Measurements from ENCODE around the gene GPHN.

GPHN gene

DNA sequence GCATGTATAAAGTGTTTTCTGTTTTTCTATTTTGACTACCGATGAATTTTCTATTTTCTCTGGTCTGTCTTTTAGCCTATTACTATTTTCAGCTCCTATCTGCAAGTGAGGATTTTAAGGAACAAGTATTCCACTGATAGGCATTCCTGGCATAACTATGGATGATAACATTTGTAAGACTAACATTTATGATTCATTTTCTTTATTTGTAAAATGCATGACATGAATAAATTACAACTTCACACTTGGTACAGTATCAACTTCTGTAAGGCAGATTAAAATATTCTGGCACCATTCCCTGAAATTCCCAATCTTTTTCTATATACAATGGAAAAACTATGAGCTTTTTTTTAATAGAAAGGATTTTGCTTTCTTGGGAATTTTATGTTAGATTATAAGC, 560.3 kb downstream of the GPHN start:
- no peak for DNase-seq

DNA sequence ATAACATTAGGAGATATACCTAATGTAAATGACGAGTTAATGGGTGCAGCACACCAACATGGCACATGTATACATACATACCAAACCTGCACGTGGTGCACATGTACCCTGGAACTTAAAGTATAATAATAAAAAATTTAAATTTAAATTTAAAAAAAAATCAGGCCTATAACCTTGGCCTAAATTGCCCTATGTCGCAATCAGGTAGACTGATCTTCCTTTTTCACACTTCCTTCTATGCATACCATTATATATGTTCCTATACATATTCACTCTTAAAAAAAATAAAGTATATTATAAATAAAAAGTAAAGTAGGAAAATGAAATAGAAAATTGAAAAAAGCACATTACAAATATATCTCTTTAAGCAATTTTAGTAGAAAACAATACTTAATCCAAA, 563.6 kb downstream of the GPHN start:
- DNase-seq: no peak

DNA sequence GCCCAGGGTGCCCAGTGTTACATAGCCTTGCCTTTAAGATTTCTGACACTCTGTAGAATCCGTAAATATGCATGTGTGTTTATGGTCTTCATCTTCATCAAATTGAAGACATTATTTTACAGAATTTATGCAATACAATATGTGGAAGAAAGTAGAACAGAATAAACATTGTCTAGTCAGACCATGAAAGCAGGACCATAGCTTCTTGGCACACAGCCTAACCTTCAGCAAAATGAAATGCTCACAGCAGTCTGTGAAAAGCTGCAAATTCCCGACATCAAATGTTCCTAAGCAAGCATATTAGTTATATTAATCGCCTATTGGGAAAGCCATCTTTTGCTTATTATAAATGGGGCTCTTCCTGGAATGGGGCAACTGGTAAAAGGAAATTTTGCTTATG, 570.0 kb downstream of the GPHN start:
- DNase-seq: no peak

DNA sequence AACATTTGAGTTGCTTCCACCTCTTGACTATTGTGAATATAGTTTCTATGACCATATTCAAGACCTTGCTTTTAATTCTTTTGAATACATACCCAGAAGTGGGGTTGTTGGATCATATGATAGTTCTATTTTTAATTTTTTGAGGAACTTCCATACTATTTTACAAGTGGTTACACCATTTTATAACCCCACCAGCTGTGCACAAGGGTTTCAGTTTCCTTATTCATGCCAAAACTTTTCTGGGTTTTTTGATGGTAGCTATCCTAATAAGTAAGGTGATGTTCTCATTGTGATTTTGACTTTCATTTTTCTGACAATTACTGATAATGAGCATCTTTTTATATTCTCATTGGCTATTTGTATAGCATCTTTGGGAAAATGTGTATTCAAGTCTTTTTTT, 571.9 kb downstream of the GPHN start:
- no peak for DNase-seq

DNA sequence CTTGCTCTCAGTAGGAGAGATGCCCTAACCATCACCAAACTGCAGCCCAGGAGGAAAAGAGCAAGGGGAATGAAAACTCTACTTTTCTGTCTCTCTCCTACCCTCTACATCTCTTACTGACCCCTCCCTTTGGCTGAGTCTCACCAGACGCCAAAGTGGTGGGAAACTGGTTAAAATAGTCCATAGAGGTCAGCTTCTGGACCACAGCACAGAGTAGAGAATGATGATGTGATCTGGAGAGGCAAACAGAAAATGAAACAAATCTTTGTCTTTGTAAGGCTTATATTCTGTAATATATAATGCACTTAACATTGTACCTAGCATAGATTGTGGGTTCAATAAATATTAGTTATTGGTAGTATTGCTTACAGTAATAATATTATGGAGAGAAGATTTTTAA, 600.3 kb downstream of the GPHN start:
- DNase-seq: no peak

DNA sequence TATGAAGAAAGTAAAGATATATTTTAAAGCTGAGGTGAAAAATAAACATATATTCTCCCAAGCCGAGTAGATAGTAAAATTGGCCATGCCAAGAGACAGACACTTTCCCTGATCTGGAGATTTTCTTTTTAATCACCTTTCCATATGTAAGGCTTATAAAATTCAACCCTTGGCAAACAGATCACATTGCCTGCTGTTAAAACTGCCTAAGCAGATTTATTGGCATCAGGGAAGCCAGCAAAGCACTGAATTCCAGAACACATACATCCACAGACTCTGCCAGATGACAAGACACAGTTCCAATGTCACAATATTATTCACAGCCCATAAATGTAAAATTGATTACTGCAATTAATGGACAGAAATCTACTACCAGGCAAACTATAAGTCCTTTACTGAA, 603.1 kb downstream of the GPHN start:
- DNase-seq: no peak

DNA sequence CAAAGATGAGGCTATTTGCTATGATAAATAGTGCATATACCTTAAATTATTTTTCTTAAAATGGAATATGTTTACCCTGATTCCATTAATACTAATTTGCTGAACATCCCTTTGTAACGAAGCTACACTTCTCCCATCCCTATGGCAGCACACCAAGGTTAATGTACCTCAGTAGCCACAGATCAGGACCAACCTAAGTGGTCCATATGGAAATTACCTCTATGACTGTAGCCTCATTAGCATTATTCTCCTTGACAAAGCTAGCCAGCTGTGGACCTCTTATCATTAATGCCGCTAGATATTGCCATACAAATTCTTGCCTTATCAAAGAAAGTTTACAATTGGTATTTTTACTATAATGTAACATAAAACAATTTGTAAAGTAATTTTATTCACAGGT, 604.4 kb downstream of the GPHN start:
- no peak for DNase-seq

DNA sequence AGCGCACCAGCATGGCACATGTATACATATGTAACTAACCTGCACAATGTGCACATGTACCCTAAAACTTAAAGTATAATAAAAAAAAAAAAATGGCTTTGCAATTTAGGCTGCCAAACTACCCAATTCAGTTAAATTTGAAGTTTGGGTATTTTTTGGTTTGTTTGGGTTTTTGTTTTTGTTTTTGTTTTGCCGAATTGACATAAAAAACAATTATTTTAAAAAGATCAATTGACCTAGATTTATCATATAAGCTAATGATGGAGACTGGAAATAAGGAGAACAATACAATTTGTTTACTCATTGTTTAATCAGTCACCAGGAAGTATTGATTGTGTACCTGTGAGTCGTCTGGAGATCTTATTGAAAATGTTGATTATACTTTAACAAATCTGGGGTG, 619.2 kb downstream of the GPHN start:
- DNase-seq: no peak

DNA sequence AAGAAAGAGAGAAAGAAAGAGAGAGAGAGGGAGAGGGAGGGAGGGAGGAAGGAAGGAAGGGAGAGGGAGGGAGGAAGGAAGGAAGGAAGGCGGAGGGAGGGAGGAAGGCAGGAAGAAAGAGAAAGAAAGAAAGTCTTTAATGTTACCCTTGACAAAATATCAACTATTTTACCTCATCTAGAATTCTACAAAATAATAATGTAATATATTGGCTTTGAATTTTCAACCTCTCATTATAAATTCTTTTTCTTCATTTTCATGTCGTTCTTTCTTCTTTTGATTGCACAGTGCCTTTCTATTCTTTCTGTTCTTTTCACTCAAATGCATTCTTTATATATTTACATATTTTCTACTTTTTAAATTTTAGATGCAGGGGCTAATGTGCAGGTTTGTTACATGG, 621.8 kb downstream of the GPHN start:
- no peak for DNase-seq

DNA sequence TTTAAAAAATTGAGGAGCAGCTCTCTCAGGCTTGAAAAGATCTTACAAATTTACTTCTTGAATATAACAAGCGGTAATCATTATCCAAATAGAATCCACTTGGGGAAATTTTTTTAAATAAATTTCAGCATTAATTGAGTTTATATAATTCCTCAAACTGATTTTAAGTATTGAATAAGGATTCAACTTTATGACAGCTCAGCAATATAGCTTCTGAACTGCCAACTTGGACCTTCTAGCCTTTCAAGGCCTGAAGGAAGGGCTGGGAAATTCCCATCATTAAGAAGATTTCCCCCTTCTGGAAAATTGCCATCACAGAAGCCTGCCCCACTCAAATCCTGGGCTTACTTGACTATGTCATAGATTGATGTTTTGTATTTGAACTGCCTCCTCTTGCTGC, 623.7 kb downstream of the GPHN start:
- no peak for DNase-seq

DNA sequence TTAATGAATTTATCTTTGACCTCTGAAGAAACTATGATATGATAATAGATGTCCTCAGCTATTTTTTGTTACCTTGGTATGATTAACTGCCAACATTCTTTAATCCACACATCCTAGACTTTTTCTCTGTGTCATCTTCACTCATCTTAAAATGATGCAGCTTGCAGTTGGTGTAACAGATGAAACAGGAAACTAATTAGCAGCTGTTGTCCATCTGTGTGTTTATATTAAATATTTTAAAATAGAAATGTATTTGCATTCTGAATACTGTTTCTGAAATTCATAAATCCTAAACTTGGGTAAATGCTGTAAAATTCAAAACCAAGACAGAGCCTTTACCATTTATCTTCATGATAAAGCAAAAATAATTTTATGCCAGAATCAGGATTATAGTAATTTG, 625.2 kb downstream of the GPHN start:
- no peak for DNase-seq

DNA sequence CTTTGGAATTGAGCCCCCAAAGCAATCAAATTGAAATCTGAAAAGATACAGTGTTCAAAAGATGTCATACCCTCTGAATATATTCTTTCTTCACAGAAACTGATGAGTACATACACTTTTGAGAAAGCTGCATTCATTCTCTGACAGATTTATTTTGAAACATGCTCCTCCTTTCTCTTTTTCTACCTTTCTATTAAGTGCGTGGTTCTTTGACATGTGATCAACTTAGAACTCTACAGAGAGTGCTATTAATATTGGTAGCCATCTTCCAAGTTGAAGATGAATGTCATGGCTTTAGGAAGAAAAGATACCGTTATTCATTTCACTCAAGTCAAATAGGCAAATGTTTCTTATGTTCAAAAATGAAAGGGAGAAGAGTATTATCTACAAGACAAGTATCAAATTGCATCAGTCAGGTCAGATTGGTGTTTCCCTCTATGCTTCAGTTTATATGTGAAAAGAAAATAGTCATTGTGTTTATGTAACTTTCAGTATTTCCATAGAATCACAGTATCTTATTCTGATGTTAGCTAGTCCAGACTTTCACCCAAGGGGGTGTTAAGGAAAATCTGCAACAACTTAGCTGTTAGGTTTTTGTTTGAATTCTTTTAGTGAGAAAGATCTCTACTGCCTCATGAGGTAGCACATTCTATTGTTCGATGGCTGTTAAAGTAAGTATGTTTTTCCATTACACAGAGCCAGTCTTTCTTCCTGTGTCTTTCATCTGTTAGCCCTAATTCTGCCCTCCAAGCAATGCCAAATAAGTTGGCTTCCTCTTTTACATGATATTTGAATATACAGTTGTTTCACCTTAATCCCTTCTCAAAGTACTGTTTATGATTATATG, 625.9 kb downstream of the GPHN start:
- DNase-seq: no peak

DNA sequence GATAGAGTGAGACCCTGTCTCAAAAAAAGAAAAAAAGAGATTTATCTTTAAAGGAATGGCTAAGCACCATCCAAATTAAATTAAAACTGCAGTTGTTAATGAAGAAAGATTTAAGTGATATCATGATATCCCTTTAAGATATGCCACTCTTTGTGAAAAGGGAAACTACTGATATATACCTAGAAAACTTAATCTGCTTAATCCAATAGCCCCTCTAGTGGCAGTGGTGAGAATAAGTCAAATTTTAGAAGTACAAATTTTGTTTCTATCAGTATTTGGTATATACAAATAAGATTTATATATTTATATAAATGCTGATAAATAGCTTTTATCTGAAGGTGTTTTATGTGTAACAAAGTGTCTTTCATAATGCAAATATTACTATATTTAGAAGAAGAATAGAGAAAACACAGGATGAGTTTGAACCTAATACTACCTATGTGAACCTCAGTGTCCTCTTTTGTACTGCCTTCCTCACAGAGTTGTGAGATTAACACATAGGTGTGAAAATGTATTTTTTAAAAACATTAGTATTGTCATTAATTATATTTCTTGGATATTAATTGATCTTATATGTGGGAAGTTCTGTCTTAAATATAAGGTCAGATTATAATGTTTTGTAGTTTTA, 629.9 kb downstream of the GPHN start:
- DNase-seq: no peak

DNA sequence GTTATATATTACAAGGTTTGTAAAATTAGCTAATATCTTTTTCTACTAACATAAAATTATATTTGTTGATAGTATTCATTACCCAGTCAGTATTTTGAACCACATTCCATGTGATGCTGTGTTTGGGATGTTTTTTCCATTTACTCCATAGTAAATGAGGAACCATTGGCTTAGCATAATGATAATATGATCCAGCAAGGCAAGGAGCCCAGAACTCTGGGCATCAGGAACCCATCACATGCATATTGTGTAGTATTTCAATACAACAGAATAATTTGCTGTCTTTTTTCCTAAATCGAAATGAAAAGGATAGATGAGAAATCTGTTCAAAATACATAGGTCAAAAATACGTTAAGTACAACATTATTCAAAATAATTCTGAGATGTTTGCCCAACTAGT, 632.6 kb downstream of the GPHN start:
- no peak for DNase-seq

DNA sequence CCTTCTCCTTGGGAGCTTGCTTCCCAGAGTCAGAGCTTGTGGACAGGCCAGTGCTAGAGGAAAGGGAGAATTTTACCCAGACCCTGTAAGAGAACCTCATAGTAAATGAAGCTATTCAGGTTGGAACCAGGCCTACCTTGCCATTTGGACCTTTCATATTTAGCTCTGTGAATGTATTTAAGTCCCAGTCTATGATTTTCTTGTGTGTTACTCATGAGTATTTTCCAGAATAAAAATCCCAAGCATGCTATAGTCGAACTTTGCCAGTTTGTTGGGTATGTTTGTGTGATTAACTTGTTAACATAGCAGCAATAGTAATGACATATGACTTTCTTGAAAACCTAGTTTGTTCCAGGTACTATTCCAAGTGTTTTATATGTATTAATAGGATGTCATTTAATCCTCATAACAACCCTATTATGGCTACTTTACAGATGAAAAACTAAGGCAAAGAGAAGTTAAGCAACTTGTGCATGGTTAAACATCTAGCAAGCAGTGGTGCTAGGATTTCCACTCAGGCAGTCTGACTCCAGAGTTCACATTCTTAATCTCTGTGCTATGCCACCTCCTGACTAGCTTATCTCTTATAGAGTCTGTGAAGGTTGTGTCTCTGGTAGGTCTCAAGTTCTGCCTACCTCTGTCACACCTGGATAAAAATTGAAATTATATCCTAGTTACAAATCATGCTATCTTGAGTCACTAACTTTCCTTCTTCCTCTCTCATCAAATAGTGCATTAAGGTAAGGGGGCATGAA, 633.4 kb downstream of the GPHN start:
- no peak for DNase-seq

DNA sequence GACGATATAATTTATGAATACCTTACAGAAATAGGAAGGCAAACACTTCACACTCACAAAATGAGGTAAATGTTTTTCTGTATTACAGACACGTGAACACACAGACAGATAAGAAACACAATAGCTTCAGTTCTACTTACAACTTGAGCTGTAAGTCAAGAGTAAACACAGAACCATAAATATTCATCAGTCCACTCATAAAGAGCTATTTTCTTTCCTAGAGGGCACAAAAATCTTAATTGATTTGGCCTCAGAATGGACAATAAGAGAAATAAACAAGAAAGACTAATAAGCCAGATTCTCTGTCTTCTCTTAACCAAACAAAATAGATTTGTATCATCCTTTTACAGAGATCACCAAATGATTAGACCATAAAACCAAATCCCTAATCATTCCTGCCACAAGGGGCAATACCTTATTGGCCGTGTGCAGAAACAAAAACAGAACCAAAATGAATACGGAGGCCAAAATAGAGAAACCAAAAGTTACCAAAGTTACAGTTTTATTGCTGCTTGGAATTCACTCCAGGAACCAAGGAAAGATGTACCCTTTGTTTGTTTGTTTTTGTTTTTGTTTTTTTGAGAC, 643.2 kb downstream of the GPHN start:
- no peak for DNase-seq

DNA sequence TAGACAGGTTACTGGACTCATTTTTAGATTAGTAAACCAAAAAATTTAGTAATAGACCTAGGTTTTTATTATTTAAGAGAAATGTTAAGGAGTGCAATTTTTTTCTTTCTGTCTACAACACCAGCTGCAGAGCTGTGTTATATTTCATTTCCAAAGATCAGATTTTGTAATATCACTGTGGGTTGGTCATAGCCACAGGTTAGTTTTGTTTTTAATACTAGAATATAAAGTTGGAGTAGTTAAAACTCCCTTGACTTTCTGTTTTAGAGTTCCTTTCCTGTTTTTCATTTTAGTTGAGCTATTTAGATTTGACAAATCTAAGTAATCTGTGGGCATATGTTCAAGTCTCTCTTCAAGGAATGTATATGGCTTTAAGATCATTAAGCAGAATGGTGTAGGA, 650.6 kb downstream of the GPHN start:
- no peak for DNase-seq

DNA sequence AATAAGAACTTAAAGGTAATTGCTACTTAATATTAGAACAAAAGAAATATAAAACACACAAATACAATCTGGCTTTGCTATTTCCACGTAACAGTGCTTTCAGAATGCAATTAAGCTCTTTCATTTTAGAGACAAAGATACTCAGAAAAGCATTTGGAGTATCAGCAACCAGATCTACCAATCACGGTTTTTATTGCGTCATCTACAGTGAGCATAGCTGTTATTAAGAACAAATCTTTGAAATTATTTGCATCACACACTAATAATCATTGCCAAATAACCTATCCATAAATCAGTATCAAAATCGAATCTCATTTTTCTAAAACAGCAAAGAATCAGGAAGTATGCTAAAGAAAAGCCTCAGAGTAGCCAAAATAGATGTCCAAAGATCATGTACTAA, 654.4 kb downstream of the GPHN start:
- no peak for DNase-seq

DNA sequence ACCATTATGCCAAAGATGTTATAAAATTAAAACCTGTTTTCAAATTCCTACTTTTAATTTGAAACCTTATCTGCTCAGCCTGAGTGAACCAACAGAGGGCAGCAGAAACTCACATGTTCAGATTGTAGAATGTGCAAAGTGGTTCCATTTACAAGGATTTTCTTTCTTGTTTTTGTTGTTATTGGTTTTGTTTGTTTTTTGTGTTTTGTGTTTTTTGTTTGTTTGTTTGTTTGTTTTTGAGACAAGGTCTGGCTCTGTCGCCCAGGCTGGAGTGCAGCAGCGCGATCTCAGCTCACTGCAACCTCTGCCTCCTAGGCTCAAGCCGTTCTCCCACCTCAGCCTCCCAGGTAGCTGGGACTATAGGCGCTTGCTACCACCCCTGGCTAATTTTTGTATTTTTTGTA, 658.5 kb downstream of the GPHN start:
- DNase-seq: peak; percentile 21

DNA sequence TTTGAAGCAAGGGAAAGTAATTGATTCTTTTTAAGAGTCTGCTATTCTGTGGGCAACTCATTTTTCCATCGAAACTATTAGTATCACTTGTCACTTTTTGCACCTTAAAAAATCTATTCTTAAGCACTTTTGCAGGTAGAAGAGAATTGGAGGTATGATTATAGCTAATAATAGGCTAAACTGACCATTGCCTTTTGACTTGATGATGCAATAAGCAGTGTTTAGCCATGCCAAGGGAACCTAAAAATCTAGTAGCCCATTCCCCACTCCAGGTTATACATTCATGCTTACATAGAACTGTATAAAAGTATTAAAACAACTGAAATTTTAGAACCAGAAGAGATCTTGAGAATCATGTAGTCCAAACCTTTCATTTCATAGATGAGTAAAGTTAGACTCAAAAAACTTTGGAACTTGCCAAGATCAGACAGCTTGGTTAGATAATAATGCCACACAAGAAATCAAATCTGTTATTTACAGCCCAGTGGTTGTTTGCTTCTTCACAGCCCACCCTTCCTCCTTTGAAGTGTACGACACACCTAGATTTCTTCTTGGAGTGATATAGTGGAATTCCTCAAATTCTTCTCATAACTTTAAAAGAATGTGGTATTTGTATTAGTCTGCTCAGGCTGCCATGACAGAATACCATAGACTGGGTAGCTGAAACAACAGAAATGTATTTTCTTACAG, 659.6 kb downstream of the GPHN start:
- no peak for DNase-seq

DNA sequence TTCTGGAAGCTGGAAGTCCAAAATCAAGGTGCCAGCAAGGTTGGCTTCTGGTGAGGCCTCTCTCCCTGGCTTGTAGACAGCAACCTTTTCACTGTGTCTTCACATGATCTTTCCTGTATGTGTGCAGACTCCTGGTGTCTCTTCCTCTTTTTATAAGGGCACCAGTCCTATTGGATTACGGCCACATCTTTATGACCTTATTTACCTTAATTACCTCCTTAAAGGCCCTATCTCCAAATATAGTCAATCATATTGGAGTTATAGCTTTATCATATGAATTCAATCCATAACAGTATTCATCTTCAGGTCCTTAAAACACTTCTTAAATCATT, 660.1 kb downstream of the GPHN start:
- DNase-seq: no peak

DNA sequence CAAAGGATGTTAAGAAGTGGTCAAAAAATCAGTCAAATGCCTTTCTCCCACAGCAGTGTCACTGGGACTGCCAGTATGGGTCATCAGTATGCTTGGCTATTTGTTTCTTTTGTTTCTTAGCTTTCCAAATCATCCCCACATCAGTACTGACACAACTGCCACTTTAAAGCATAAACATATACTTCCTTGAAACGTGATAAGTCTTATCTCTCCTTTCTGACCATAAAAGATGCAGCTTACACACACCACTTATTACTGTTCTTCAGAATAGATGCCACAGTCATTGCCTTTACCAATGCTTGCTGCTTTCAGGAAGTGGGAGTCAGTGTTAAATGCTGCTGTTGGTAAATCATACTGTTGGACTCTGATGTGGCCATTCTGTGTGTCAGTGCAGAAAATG, 662.7 kb downstream of the GPHN start:
- DNase-seq: no peak

DNA sequence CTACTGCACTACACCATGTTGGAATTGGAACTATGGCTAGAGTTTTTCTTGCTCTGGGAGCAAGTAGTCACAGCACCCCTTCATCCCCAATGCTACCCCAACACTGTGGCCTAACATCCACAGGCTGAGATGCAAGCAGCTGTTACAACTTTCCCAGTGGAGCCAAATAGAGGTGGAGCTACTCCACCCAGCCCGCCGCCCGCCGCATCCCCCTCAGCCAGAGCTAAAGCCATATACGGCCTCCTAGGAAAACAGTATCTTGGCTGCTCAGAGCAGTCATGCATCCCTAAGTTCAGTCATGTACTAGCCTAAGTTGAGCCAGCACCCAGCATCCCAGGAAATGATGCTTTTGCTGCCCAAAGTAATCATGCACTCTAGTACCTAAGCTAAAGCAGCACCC, 664.1 kb downstream of the GPHN start:
- DNase-seq: no peak

Measured in activated T-cell treated with anti-CD3 and anti-CD28 coated beads for 4 hours (primary cell).